K562 (cell line): ENCODE measurements around the gene COX6B1. TPM values are rescaled to one million over a fixed set of nuclear protein-coding genes. Genes with fewer than 3 reads are reported as not detected.

ENCODE experiments used
- EP300 ChIP-seq: IDR thresholded peaks from 2 replicates; pipeline ENCODE4 v1.6.1; 2012; ENCODE audit warnings: low read length, improper control_type of control experiment
- HDAC2 ChIP-seq: fragments of 450-650 bp; IDR thresholded peaks from 2 replicates; pipeline ENCODE4 v1.6.1; 2016; ENCODE audit warnings: mild to moderate bottlenecking
- KAT7 ChIP-seq: sonication (generic); formaldehyde crosslinking; IDR thresholded peaks from 2 replicates; pipeline ENCODE4 v1.8.0; 2022; ENCODE audit warnings: missing genetic modification reagents, mild to moderate bottlenecking, borderline replicate concordance
- KDM5B ChIP-seq: fragments of 200-600 bp; sonication (generic); IDR thresholded peaks from 2 replicates; pipeline ENCODE4 v1.6.1; 2012; ENCODE audit warnings: low read depth, mild to moderate bottlenecking, moderate library complexity, low read length, control low read depth, inconsistent platforms; ENCODE audit not compliant: insufficient replicate concordance
- LCOR ChIP-seq: sonication (generic); formaldehyde crosslinking; IDR thresholded peaks from 2 replicates; pipeline ENCODE4 v1.8.0; 2022; ENCODE audit warnings: mild to moderate bottlenecking, missing genetic modification reagents
- NCOA6 ChIP-seq: fragments of 450-650 bp; IDR thresholded peaks from 2 replicates; pipeline ENCODE4 v1.6.1; 2017; ENCODE audit warnings: mild to moderate bottlenecking
- NFE2 ChIP-seq: IDR thresholded peaks from 2 replicates; pipeline ENCODE4 v1.6.1; 2014; ENCODE audit warnings: antibody characterized with exemption, low read depth
- NFE2L1 ChIP-seq: fragments of 450-650 bp; IDR thresholded peaks from 2 replicates; pipeline ENCODE4 v1.6.1; 2016; ENCODE audit warnings: missing genetic modification characterization, low read depth, mild to moderate bottlenecking, missing compliant biosample characterization, moderate library complexity, borderline replicate concordance
- POLR2AphosphoS2 ChIP-seq: IDR thresholded peaks from 2 replicates; pipeline ENCODE4 v1.6.1; 2012; ENCODE audit warnings: low read length, improper control_type of control experiment
- RFX5 ChIP-seq: IDR thresholded peaks from 2 replicates; pipeline ENCODE4 v1.6.1; 2011; ENCODE audit warnings: low read depth, mild to moderate bottlenecking, improper control_type of control experiment, low read length
- TCFL5 ChIP-seq: fragments of 250-450 bp; sonication (Bioruptor Pico); conservative IDR thresholded peaks from 2 replicates; pipeline ENCODE4 v1.6.1; 2021; ENCODE audit warnings: mild to moderate bottlenecking, moderate library complexity, matching md5 sums
- ZNF232 ChIP-seq: sonication (generic); formaldehyde crosslinking; IDR thresholded peaks from 2 replicates; pipeline ENCODE4 v1.8.0; 2022; ENCODE audit warnings: mild to moderate bottlenecking, missing genetic modification reagents
- polyA plus RNA-seq, 8 experiments: library from polyadenylated mRNA; depleted of rRNA in 4 of 8; stranded (reverse) in 5 of 8; unstranded in 3 of 8; fragments of >200 nt; fragmentation: Nextera tagmentation in 2 of 8; fragmentation: Illumina TruSeq in 1 of 8; extraction: Ambion mirVana in 2 of 8; extraction: Trizol in 1 of 8; gene quantifications; 2 replicates each; pipeline versions ENCODE4 v1.2.1 to v1.2.3, GENCODE V29; 2011 to 2014; ENCODE audit warnings: inconsistent platforms in 1 of 8, missing spikeins in 1 of 8
- total RNA-seq, 7 experiments: library from RNA; depleted of rRNA in 6 of 7; stranded (reverse); fragments of >200 nt in 6 of 7; fragmentation: Illumina TruSeq in 2 of 7; extraction: Trizol in 2 of 7; gene quantifications; 2 replicates each; pipeline versions ENCODE4 v1.2.1 to v1.2.3, GENCODE V29; 2011 to 2021; ENCODE audit warnings: low replicate concordance in 1 of 7
- TF ChIP-seq, protein P1 (sequence below): IDR thresholded peaks from 3 replicates; pipeline ENCODE4 v1.6.1; 2011; ENCODE audit warnings: borderline replicate concordance, mild to moderate bottlenecking; ENCODE audit not compliant: insufficient read length, insufficient read depth
- TF ChIP-seq, protein P2 (sequence below): fragments of 450-650 bp; IDR thresholded peaks from 2 replicates; pipeline ENCODE4 v1.6.1; 2016
- TF ChIP-seq, protein P3 (sequence below): sonication (generic); formaldehyde crosslinking; IDR thresholded peaks from 2 replicates; pipeline ENCODE4 v1.8.1; 2023; ENCODE audit warnings: mild to moderate bottlenecking, missing genetic modification reagents
- TF ChIP-seq, protein P4 (sequence below): fragments of 450-650 bp; formaldehyde crosslinking; IDR thresholded peaks from 2 replicates; pipeline ENCODE4 v1.4.0; 2020; ENCODE audit warnings: mild to moderate bottlenecking, moderate library complexity
- TF ChIP-seq, protein P5 (sequence below), 2 experiments: fragments of 450-650 bp in 1 of 2; IDR thresholded peaks; 2 replicates each; pipeline ENCODE4 v1.6.1; 2011 to 2017; ENCODE audit warnings: low read depth in 2 of 2, antibody characterized with exemption in 1 of 2, borderline replicate concordance in 1 of 2, low read length in 1 of 2, mild to moderate bottlenecking in 1 of 2, mixed read lengths in 1 of 2; ENCODE audit not compliant: control insufficient read depth in 1 of 2

The COX6B1 gene
- total and polyA plus RNA-seq, 9 of the 15 experiments (the other 6 are each of a cell fraction or from before 2014, with no cell fraction given), result 777 to 2,393 (median 1,219) TPM

DNA sequence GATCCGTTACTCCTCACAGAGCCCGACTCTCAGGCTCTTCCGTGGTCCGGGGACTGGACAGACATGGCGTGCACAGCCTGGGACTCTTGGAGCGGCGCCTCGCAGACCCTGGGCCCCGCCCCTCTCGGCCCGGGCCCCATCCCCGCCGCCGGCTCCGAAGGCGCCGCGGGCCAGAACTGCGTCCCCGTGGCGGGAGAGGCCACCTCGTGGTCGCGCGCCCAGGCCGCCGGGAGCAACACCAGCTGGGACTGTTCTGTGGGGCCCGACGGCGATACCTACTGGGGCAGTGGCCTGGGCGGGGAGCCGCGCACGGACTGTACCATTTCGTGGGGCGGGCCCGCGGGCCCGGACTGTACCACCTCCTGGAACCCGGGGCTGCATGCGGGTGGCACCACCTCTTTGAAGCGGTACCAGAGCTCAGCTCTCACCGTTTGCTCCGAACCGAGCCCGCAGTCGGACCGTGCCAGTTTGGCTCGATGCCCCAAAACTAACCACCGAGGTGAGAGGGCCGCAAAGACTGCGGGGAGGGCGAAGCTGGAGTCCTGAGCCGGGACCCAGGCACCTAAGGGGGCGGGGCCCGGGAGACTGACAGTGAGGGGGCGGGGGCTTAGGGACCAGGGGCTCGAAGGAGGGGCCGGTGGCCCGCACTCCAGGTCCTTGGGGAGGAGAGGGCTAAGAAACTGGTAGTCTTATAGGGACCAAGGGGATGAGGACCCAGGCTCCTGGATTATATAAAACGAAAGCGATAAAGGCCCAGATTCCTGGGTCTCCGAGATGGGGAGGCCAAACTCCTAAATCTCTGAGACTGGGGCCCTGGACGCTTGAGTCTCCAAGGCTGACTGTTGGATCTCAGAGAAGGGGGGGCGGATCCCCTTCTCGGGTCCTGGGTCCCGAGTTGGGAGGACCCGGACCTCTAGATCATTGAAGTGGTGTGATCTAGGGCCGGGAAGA, 4.6 kb upstream of the COX6B1 start (continued):
- TF ChIP-seq TCFL5 (CRISPR knock-in tag) (0 out of 2 replicates have a peak, but pooled peaks have one; percentile 48), KAT7 (peak; percentile 84; the same call in 1 of the 2 replicates), HDAC2 (peak; percentile 65; the same call in 1 of the 2 replicates), LCOR (CRISPR knock-in tag) (peak; percentile 88), ZNF232 (CRISPR knock-in tag) (peak; percentile 97), NFE2 (no peak), KDM5B (peak; percentile 80), RFX5 (no peak), NFE2L1 (no peak), EP300 (no peak), POLR2AphosphoS2 (peak; percentile 52; the same call in 1 of the 2 replicates), NCOA6 (peak; percentile 67)
- TF ChIP-seq, protein P1, sequence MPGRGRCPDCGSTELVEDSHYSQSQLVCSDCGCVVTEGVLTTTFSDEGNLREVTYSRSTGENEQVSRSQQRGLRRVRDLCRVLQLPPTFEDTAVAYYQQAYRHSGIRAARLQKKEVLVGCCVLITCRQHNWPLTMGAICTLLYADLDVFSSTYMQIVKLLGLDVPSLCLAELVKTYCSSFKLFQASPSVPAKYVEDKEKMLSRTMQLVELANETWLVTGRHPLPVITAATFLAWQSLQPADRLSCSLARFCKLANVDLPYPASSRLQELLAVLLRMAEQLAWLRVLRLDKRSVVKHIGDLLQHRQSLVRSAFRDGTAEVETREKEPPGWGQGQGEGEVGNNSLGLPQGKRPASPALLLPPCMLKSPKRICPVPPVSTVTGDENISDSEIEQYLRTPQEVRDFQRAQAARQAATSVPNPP, result no peak
- TF ChIP-seq, protein P2, sequence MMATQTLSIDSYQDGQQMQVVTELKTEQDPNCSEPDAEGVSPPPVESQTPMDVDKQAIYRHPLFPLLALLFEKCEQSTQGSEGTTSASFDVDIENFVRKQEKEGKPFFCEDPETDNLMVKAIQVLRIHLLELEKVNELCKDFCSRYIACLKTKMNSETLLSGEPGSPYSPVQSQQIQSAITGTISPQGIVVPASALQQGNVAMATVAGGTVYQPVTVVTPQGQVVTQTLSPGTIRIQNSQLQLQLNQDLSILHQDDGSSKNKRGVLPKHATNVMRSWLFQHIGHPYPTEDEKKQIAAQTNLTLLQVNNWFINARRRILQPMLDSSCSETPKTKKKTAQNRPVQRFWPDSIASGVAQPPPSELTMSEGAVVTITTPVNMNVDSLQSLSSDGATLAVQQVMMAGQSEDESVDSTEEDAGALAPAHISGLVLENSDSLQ, result peak; percentile 97
- TF ChIP-seq, protein P3, sequence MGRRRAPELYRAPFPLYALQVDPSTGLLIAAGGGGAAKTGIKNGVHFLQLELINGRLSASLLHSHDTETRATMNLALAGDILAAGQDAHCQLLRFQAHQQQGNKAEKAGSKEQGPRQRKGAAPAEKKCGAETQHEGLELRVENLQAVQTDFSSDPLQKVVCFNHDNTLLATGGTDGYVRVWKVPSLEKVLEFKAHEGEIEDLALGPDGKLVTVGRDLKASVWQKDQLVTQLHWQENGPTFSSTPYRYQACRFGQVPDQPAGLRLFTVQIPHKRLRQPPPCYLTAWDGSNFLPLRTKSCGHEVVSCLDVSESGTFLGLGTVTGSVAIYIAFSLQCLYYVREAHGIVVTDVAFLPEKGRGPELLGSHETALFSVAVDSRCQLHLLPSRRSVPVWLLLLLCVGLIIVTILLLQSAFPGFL (CRISPR knock-in tag), result no peak
- TF ChIP-seq, protein P4, sequence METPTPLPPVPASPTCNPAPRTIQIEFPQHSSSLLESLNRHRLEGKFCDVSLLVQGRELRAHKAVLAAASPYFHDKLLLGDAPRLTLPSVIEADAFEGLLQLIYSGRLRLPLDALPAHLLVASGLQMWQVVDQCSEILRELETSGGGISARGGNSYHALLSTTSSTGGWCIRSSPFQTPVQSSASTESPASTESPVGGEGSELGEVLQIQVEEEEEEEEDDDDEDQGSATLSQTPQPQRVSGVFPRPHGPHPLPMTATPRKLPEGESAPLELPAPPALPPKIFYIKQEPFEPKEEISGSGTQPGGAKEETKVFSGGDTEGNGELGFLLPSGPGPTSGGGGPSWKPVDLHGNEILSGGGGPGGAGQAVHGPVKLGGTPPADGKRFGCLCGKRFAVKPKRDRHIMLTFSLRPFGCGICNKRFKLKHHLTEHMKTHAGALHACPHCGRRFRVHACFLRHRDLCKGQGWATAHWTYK, result peak; percentile 90
- TF ChIP-seq, protein P5, sequence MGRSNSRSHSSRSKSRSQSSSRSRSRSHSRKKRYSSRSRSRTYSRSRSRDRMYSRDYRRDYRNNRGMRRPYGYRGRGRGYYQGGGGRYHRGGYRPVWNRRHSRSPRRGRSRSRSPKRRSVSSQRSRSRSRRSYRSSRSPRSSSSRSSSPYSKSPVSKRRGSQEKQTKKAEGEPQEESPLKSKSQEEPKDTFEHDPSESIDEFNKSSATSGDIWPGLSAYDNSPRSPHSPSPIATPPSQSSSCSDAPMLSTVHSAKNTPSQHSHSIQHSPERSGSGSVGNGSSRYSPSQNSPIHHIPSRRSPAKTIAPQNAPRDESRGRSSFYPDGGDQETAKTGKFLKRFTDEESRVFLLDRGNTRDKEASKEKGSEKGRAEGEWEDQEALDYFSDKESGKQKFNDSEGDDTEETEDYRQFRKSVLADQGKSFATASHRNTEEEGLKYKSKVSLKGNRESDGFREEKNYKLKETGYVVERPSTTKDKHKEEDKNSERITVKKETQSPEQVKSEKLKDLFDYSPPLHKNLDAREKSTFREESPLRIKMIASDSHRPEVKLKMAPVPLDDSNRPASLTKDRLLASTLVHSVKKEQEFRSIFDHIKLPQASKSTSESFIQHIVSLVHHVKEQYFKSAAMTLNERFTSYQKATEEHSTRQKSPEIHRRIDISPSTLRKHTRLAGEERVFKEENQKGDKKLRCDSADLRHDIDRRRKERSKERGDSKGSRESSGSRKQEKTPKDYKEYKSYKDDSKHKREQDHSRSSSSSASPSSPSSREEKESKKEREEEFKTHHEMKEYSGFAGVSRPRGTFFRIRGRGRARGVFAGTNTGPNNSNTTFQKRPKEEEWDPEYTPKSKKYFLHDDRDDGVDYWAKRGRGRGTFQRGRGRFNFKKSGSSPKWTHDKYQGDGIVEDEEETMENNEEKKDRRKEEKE (IDR thresholded peaks at IDR 0.05; ENCODE audit: borderline replicate concordance in 1 of 2, control insufficient read depth in 1 of 2, low read depth in 2 of 2, low read length in 1 of 2), result peak in 1 of 2 experiments; percentile 94; a peak in 2 of 4 replicates
